Skeletal muscle tissue (tissue), 4 donors: ENCODE data around the gene GABBR2. TPM values are rescaled to one million over a fixed set of nuclear protein-coding genes. Genes with fewer than 3 reads are reported as not detected.
"Not testable (repeated sequence)": the region's sequence is repeated elsewhere in the genome, so short reads cannot be mapped to it uniquely, and the experiment has no call there.

Experiments used
- H3K27ac ChIP-seq: one replicate; pipeline ENCODE4 v1.7.0; 2013; ENCODE audit warnings: mild to moderate bottlenecking, low read depth, low read length, inconsistent platforms
- H3K27me3 ChIP-seq, 3 donors: one replicate each; pipeline ENCODE4 v1.7.0; 2013; ENCODE audit warnings: low read length in 3 of 3; ENCODE audit not compliant: control insufficient read depth in 3 of 3, insufficient read depth in 3 of 3
- H3K36me3 ChIP-seq, 3 donors: one replicate each; pipeline ENCODE4 v1.7.0; 2013; ENCODE audit warnings: low read length in 3 of 3; ENCODE audit not compliant: control insufficient read depth in 3 of 3, insufficient read depth in 3 of 3
- H3K4me1 ChIP-seq, 3 donors: one replicate each; pipeline ENCODE4 v1.7.0; 2013; ENCODE audit warnings: low read length in 3 of 3, mild to moderate bottlenecking in 3 of 3; ENCODE audit not compliant: control insufficient read depth in 3 of 3, insufficient read depth in 3 of 3
- H3K4me3 ChIP-seq, 3 donors: one replicate each; pipeline ENCODE4 v1.7.0; 2013; ENCODE audit warnings: low read length in 3 of 3
- H3K9ac ChIP-seq, 3 donors: one replicate each; pipeline ENCODE4 v1.7.0; 2013; ENCODE audit warnings: low read length in 3 of 3, mild to moderate bottlenecking in 3 of 3, moderate library complexity in 2 of 3, low read depth in 1 of 3
- H3K9me3 ChIP-seq, 3 donors: one replicate each; pipeline ENCODE4 v1.7.0; 2013; ENCODE audit warnings: low read length in 3 of 3; ENCODE audit not compliant: control insufficient read depth in 3 of 3
- total RNA-seq: library from RNA; depleted of rRNA; stranded (reverse); fragments of >200 nt; gene quantifications from one replicate; pipeline ENCODE4 v1.2.3, GENCODE V29; 2014
- donor health status: Osteomylitis.

Gene GABBR2
- total RNA-seq, 1 donor from 2014 or later: under 0.01 TPM

- Histone ChIP-seq H3K27me3 (peaks cover 0 to under 1% (median 0%) of the 10 kb centered on the region in 3 donors), H3K4me3 (no peak overlapping the region), H3K9ac (no peak overlapping the region), H3K27ac (no peak overlapping the region), H3K36me3 (no peaks in the 10 kb centered on the region), H3K9me3 (no peaks in the 10 kb centered on the region), H3K4me1 (no peaks in the 10 kb centered on the region)
These were observed 18.0 kb downstream of the GABBR2 start for GRCh38 chr9:98690686-98691085.

- Histone ChIP-seq H3K9ac (no peak overlapping the region), H3K36me3 (no peaks in the 10 kb centered on the region), H3K4me1 (no peaks in the 10 kb centered on the region), H3K27me3 (no peaks in the 10 kb centered on the region), H3K4me3 (no peak overlapping the region), H3K27ac (no peak overlapping the region), H3K9me3 (no peaks in the 10 kb centered on the region)
These were observed 19.8 kb downstream of the GABBR2 start for GRCh38 chr9:98688710-98689495.

DNA sequence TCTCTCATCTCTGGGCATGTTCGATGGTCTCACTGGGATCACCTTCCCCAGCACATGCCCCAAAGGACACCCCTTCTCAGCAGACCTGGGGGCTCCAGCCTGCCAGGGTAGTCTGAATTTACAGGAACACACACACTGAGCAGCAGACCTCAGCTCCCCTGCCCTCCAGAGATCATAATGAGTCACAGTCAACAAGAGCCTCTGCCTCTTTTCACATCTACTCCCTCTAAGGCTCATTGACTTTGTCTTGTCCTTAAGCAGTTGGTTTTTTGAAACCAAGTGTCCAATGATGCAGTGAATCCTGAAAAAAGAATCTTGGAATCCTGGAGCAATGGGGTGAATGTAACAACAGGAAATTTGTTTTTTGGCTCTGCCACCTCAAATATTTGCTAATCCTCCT is 20.8 kb downstream of the GABBR2 start:
- Histone ChIP-seq H3K9ac (no peak overlapping the region), H3K4me1 (no peaks in the 10 kb centered on the region), H3K4me3 (no peak overlapping the region), H3K27me3 (no peaks in the 10 kb centered on the region), H3K9me3 (no peaks in the 10 kb centered on the region), H3K27ac (no peak overlapping the region), H3K36me3 (no peaks in the 10 kb centered on the region)

DNA sequence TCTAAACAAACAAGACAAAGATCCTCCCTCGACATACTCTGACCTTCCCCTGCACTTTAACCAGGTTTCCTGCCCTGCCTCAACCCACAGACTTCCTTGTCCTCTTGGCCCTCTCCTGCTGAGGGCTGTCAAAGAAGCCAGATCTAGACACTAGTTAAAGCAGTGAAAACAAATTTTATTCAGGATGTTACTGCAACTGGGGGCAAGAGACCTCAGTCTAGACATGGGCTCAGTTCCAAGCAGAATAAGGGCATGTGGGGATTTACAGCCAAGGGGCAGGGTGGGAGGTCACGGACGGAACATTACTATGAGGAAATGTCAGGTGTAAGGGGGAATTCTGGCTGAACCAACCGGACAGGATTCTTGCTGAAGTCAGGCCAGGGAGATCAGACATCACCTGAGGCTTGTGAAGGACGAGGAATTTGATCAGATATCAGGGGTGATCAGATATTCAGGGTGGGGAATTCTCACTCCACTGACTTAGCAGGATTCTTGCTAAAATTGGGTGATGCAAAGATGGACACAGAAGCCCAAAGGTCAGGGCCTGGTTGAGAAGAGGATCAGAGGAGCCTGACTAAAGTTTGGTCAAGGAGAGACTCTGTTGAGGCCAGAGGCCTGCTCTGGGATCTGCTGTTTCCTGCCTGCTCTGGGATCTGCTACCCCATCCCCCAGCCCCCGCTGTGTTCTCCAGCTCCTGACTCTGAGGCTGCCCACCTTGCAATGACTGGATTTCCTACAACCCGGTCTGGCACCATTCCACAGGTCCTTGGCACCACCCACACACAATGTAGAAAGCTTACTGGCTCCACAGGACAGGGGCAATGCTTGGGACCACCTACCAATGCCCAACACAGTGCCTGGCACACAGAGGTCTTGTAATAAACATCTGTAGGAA is 21.5 kb downstream of the GABBR2 start:
- no peak overlapping the region for H3K27ac ChIP-seq
- no peak overlapping the region for H3K4me3 ChIP-seq
- H3K9me3 ChIP-seq: no peaks in the 10 kb centered on the region
- H3K9ac ChIP-seq: no peak overlapping the region
- H3K4me1 ChIP-seq: no peaks in the 10 kb centered on the region
- no peaks in the 10 kb centered on the region for H3K27me3 ChIP-seq
- no peaks in the 10 kb centered on the region for H3K36me3 ChIP-seq

GRCh38 chr9:98684816-98685215 is 23.9 kb downstream of the GABBR2 start:
- not testable (repeated sequence) for H3K4me3 ChIP-seq, H3K9me3 ChIP-seq, H3K36me3 ChIP-seq, H3K27ac ChIP-seq, H3K9ac ChIP-seq, H3K27me3 ChIP-seq, H3K4me1 ChIP-seq

DNA sequence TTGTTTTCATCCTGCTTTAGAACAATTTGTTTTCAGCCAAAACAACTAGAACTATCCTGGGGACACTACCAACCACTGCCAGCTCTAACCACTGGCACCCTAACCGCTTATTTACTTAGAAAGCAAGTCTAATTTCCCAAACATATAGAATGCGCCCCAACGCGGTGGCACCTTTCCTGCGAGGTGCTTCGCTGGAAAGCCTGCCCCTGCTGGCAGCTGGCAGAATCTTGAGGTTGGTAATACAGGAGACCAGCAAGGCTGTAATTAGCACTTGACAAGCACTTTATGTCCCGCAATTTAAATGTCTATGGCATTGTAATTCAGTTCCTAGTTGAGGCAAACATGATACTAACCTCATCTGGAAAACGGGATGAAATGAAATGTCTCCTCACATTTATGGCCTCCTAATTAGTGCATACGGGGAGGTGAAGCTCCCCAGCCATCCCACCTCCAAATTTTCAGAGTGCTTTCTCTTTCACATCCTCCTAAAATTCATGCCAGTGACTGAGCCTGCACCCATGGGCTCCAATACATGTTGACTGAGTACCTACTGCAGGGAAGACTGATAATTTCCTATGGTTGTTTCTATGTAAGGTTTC is 30.4 kb downstream of the GABBR2 start:
- H3K9ac ChIP-seq: no peak overlapping the region
- H3K36me3 ChIP-seq: no peaks in the 10 kb centered on the region
- peaks cover 0 to 5% (median 3%) of the 10 kb centered on the region in 3 donors for H3K27me3 ChIP-seq
- H3K4me1 ChIP-seq: no peaks in the 10 kb centered on the region
- H3K27ac ChIP-seq: no peak overlapping the region
- peaks cover 3 to 9% (median 7%) of the 10 kb centered on the region in 3 donors for H3K9me3 ChIP-seq
- no peak overlapping the region for H3K4me3 ChIP-seq

DNA sequence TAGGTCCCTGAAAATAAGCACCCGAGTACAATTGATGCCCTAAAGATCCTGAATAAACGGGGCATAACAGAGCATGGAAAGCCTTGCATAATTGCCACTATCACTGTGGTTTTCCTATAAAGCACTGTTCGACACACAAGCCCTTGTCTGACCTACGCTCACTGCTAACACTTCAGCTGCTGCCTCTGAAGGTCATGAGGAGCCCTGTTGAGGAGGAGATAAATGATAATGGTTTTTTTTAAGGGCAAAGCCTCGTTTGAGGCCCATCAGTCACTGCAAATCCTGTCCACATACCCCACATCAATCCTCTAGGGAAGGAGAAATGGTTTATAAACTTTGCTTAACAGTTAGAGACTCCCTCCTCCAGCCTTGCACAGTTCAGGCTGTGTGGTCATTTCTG is 35.1 kb downstream of the GABBR2 start:
- Histone ChIP-seq H3K9me3 (peaks cover 3 to 9% (median 7%) of the 10 kb centered on the region in 3 donors), H3K36me3 (no peaks in the 10 kb centered on the region), H3K9ac (no peak overlapping the region), H3K27me3 (peaks cover 0 to 10% (median 3%) of the 10 kb centered on the region in 3 donors), H3K27ac (no peak overlapping the region), H3K4me1 (no peaks in the 10 kb centered on the region), H3K4me3 (no peak overlapping the region)

DNA sequence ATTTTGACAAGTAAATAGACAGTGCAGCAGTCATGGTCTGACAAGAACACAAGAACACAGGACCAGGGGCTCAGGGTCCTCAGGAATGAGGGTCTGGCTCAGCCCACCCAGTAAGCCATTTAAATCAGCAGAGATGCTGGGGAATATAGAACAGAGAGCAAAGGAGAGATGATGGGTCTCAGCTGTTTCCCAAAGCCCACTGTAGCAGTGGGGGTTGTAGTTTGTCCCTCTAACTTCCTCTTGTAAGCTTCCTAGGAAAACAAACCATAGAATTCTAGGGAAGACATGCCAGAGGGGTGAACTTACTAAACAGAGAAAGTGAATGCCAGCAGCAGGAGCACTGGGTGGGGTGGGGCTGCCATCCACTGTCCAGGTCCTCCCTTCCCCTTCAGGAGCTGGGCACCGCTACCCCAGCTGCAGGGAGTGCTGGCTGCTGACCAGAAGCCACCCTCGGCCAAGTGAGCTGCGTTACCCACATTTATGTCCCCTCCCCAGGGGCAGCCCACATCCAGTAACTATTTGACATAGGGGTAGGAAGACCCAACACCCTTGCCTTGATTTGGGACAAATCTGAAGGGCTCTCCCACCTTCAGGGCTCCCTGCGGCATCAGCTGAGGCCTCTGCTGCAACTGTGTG is 41.6 kb downstream of the GABBR2 start:
- no peaks in the 10 kb centered on the region for H3K36me3 ChIP-seq
- no peaks in the 10 kb centered on the region for H3K4me1 ChIP-seq
- H3K27me3 ChIP-seq: peaks cover 0 to 15% (median 4%) of the 10 kb centered on the region in 3 donors
- H3K4me3 ChIP-seq: no peak overlapping the region
- H3K9me3 ChIP-seq: no peaks in the 10 kb centered on the region
- no peak overlapping the region for H3K9ac ChIP-seq
- H3K27ac ChIP-seq: no peak overlapping the region

- peaks cover 0 to 11% (median 4%) of the 10 kb centered on the region in 3 donors for H3K27me3 ChIP-seq
- H3K4me3 ChIP-seq: no peak overlapping the region
- H3K4me1 ChIP-seq: no peaks in the 10 kb centered on the region
- no peaks in the 10 kb centered on the region for H3K9me3 ChIP-seq
- H3K9ac ChIP-seq: no peak overlapping the region
- H3K27ac ChIP-seq: no peak overlapping the region
- no peaks in the 10 kb centered on the region for H3K36me3 ChIP-seq
These were observed 43.2 kb downstream of the GABBR2 start for GRCh38 chr9:98665501-98665900.
